ENCODE measurements around the gene AMOT.

- TF ChIP-seq CTCF (conservative IDR thresholded peaks at IDR 0.05; ENCODE audit: low read length): no peak
- no peak for TF ChIP-seq EZH2phosphoT487 (IDR thresholded peaks at IDR 0.05; ENCODE audit: borderline replicate concordance, low read depth, low read length)
These were observed 17.7 kb downstream of the AMOT start for GRCh38 chrX:112822892-112823291.

Measured in OCI-LY7 (cell line).